Measurements from ENCODE around the gene CENPB.
A peak's percentile ranks its signal among the peaks of the same experiment; 100 is the strongest.
"Not testable (repeated sequence)": the region's sequence is repeated elsewhere in the genome, so short reads cannot be mapped to it uniquely, and the experiment has no call there.

The CENPB gene

DNA sequence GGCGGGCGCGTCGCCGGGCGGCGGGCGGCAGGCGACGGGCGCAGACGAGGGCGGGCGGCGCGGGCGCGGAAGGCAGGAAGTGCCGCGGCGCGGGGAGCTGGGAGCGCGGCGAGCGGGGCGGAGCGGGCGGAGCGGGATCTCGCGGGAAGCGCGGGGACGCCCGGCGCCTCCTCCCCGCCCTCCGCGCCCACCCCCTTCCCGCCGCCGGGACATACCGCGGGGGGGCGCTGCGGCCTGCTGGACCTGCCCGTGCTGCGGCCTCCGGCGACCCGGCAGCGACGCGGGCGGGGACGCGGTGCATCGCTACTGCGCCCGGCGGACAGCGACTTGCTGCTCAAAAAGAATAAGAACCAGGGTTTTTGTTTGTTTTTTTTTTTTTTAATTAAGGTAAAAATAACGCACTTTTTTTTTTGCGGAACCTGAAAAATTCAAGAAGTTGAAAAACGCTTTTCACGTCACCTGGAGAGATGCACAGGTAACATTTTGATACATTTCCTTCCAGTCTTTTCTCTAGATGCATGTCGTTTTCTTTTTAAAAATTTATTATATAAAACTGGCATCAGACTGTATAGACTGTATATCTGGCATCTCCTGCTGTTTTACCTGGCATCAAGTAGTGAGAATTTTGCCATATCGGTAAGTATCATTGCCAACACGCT lies at the start of gene CENPB:
Gene CENPB (minus strand): TSS at position 76 of the 659 bp plus-strand sequence. CDS start 257 bp downstream, outside the sequence.
- peak; percentile 88 for DNase-seq

DNA sequence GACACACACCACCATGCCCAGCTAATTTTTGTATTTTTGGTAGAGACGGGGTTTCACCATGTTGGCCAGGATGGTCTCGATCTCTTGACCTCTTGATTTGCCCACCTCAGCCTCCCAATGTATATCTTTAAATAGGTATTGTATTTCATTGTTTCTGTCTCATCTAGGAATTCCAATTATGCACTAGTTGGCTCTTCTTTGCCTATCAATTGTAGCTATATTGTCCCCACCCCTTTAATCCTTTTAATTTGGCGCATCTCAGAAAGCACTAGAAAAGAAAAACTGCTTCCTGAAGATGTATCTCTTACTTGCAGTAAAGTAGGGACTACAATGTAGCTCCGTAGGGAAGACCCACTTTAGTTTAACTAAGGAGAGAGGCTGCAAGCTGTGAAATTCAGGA lies 49.6 kb upstream of the CENPB start:
- DNase-seq, result no peak

GRCh38 chr20:3829891-3830290 lies 43.4 kb upstream of the CENPB start:
- not testable (repeated sequence) for DNase-seq

DNA sequence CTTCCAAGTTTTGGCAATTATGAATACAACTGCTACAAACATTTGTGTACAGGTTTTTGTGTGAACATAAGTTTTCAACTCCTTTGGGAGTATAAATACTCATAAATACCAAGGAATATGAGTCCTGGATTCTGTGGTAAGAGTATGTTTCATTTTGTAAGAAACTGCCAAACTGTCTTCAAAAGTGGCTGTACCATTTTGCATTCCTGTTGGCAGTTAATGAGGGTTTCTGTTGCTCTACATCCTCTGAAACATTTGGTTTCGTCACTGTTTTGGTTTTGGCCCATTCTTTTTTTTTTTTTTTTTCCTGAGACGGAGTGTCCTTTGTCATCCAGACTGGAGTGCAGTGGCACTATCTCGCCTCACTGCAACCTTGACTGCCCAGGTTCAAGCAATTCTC lies 42.3 kb upstream of the CENPB start:
- no peak for DNase-seq

GRCh38 chr20:3826420-3826819 lies 39.9 kb upstream of the CENPB start:
- no peak for DNase-seq

DNA sequence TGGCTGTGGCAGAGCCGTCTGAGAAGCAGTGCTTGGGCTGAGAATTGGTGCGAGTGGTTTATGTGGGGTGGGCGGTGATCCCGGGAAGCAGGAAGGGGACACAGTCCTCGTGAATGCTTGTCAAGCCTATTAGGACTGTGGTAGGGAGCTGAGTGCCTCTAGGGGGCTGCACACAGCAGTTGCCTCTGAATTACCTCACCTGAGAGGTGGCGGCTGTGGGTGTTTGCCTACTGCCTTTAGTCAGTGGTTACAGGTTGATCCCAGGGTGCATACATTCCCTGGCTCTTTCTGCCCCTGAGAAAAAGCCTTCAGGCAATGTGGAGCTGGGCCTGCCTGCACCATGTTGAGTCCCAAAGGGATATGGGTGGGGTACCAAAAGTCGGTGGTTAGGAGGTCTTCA lies 39.0 kb upstream of the CENPB start:
- no peak for DNase-seq

GRCh38 chr20:3823881-3824280 lies 37.3 kb upstream of the CENPB start:
- no peak for DNase-seq

GRCh38 chr20:3821996-3822395 lies 35.5 kb upstream of the CENPB start:
- DNase-seq, result no peak

- no peak for DNase-seq
Measured at GRCh38 chr20:3820901-3821727, 34.6 kb upstream of the CENPB start.

- DNase-seq, result peak; percentile 98
Measured at GRCh38 chr20:3820048-3820900, 33.7 kb upstream of the CENPB start, which contains the start of gene AP5S1. TSS of gene AP5S1 (plus strand) at chr20:3820547. CDS start at chr20:3822118, 1,571 bp downstream.

DNA sequence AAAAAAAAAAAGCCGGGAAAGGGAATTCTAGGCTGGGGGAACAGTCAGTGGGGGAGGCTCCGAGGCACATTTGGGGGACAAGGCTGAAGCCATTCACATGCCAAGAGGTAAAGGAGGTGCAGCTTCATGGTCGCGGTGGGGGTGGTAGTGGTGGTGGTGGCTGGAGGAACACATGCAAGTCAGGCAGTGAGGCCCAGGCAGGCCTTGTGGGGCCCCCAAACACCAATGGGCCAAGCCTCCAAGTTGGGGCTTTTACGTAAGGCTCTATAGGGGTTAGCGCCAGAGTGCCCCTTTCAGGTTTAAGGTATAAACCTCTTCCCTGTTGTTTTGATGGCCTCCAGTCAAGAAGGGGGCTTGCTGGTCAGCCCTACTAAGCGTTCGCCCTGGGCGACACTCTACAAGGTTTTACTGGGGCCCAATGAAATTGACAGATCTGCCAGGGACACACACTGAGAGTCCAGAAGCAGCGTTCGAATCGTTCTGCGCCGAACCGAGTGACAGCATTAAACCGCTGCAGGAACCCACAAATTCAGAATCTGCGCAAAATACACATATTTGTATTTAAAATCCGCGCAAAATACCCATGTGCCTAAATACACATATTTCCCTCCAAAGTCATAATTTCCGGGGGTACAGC lies 33.0 kb upstream of the CENPB start:
- no peak for DNase-seq

GRCh38 chr20:3818155-3819151 lies 31.9 kb upstream of the CENPB start:
- DNase-seq, result peak; percentile 34

DNA sequence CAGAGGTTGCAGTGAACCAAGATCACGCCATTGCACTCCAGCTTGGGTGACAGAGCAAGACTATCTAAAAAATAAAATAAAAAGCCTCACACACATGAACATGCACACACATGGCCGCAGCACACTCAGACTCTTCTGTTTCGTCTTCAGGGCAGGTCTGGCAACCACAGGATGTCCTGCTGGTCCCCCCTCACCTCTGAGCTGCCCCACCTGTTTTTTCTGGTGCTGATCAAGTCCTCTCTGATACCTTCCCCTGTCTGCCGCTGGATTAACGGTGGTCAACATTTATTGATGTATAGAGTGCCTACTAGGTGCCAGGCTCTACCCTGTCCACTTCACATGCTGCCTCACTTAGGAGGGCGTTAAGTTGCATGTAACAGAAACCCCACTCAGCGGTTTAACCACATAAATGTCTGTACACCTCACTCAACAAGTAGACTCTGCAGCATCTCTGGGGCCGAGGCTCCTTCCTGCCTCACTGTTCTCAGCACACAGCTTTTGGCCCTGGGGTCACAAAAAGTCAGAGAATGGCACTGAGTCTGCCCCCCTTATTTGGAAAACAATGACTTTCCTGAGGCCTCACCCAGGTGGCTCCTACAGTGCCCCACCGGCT lies 29.3 kb upstream of the CENPB start:
- no peak for DNase-seq

- DNase-seq, result no peak
Measured at GRCh38 chr20:3814928-3815495, 28.5 kb upstream of the CENPB start.

GRCh38 chr20:3813848-3814581 lies 27.5 kb upstream of the CENPB start:
- no peak for DNase-seq

DNA sequence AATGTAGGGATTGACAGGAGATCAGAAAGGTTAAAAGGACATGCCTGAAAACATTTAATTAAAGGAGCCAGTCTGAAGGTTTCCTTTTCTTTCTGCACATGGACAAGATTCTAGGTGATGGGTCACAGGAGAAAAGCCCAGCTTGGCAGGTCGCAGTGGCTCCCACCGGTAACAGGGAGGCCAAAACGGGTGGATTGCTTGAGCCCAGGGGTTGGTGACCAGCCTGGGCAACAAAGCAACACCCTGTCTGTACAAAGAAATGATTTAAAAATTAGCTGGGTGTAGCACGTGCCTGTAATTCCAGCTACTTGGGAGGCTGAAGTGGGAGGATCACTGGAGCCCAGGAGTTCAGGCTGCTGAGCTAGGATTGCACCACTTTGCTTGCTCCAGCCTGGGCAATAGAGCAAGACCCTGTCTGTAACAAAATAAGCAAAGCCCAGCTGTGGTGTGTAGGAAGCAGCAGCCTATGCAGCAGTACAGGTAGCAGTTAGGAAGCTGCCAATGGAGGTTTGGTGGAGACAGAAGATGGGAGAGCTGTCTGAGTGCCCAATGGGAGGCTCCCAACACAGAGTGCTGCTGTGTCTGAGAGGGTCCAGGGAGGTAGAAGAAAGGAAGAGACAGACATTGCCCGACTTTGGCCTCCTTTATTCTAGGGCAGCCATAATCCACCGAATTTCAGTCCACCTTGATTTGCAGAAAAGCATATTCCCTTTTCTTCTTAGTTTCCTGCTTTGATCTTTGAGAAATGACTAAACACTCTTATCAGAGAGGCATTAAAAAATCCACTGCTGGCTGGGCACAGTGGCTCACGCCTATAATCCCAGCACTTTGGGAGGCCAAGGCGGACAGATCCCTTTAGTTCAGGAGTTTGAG lies 26.7 kb upstream of the CENPB start:
- no peak for DNase-seq

DNA sequence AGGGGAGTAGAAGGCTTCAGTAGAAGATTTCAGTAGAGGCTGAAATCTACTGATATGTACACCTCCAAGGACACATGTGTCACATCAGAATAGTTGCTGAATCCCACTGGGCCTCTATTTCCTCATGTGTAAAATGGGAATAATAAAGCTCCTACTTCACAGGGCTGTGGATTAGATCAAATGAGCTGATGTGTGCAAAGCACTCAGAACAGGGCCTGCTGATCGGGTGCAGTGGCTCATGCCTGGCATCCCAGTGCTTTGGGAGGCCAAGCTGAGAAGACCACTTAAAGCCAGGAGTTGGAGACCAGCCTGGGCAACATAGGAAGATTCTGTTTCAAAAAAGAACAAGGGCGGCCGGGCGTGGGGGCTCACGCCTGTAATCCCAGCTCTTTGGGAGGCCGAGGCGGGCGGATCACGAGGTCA lies 25.7 kb upstream of the CENPB start:
- no peak for DNase-seq

- peak; percentile 56 for DNase-seq
Measured at GRCh38 chr20:3811467-3812258, 25.1 kb upstream of the CENPB start.
